DMS53 treated with DMSO at 0.1 percent for 48 hours (cell line): ENCODE data around the gene OR5V1.
"Not testable (repeated sequence)": the region's sequence is repeated elsewhere in the genome, so short reads cannot be mapped to it uniquely, and the experiment has no call there.

Experiments used
- DNase-seq: peaks from one replicate; lab custom pipeline; 2025; ENCODE audit not compliant: unreplicated experiment; lab: John Stamatoyannopoulos, UW

OR5V1 gene

DNA sequence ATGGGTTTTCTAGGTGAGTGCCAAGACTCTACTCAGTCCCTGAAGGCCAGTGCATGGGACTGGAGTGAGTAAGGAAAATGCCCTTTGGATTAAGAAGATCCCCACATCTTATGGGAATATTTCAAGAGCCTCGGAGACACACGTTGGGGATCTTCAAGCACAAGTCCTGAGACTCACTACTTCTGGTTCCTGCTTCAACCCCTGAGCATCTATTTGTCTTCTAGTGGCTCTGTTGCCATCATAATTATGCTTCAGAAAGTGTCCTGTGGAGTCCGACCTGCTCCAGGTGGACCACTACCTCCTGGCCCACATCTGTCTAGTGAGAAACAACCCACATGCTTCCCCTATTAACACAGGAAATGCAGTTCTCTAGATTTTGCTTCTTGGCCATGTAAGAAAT lies at the start of gene OR5V1:
Gene OR5V1 (minus strand): TSS at position 101 of the 400 bp plus-strand sequence. CDS start 12,670 bp downstream, outside the sequence.
- no peak for DNase-seq

DNA sequence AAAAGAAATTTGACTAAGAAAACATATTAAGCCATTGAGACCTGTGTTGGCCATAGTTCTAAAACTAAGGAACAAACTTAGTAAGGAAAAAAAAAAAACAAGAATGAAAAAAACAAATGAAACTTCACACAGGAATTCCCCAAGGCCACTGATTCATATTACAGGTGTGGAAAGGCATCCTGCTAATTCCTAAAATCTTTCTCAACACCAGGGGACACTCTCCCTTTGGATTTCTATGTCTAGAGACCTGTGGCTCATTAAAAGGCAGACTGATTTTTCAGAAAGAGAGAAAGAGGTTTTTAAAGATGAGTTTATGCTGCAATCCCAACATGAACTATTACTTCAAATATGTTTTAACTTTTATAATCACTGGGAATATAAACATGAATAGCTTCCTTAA lies 45.9 kb upstream of the OR5V1 start, which contains the start of gene OR12D1:
Gene OR12D1 (plus strand): TSS at position 341 of the 400 bp plus-strand sequence.
- peak; percentile 4 for DNase-seq

DNA sequence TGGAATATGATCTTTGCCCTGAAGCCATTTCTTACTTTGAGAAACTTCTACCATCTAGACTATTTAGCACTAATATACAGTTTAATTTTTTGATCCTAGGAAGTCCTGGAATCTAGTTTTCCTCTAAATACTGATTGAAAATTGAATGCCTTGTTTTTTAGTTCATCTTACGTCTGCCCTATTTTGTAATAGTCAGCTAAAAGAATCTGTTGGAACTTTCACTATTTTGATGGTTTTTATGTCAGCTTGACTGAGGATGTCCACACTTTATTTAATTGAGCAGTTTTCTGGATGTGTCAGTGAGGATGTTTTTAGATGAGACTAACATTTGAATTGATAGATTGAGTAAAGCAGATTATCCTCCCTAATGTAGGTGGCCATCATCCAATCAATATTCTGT lies 35.1 kb upstream of the OR5V1 start:
- DNase-seq = no peak

DNA sequence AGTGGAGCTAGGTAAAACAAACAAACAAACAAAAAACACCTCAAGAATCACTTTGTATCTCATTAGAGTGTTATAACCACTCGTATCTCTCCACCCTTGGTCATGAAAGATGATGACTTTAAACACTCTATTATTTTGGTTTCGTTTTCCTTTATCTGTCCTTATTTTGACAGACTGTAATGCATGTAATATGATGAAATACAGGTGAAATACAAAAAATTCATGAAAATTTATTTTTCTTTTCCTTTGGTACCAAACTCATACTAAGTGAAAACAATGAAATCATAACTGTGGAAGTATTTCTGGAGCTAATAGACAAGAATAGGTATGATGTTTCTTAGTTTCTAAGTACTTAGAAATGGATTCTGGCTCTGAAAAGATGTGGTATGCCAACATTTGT lies 30.9 kb upstream of the OR5V1 start:
- DNase-seq = no peak

DNA sequence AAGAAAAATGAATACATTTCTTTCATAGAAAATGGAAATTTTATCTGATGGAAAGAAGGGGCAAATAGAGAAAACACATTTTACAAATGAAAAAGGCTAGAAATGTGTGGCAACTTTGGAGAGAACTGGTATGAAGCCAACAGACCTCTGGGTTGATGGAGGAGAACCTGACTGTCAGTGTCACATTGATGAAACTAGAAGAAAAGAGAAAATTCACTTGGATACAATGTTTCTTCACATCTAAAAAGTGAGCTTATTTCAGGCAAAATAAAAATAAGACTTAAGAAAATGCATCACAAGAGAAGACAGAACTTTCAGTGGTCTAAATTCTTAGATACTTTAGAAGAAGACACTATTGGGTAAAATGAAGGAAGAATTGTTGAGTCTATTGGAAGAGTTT lies 26.7 kb upstream of the OR5V1 start, which contains the start of gene OR12D2:
Gene OR12D2 (plus strand): TSS at position 301 of the 400 bp plus-strand sequence. CDS start 1,069 bp downstream, outside the sequence.
- no peak for DNase-seq

DNA sequence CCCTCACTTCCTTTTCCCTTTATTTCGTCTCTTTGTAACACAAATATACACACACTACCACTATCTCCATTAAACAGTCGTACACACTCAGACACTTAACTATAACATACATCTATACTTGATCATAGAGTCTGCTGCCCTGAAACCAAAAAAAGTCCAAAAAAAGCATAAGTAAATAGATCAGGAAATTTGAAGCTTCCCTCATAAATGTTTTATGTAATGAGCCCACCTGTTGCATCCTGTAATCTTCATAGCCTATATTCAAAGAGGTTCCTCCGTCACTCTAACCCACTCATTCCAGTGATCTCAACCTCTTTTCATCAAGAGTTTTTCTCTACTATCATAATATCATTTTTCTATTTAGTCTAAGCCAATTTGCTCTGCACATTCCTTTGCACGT lies 19.9 kb upstream of the OR5V1 start:
- DNase-seq = no peak

DNA sequence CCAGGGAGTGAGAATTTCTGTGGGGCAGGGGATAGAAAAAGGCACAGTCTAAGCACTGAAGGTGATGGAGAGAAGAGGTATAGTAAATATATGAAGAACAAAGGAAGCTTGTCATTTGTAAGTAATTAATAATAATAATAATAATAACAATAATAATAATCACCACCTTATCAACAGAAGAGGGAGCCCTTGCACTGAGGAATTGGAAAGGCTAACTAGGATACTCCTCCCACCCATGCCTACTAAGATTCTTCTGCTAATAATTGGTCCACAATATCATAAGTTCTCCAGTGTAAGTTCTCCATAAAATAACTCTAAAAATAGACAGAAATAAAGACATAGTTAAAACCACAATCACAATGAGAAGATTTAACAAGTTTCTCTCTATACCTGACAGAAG lies 7.3 kb upstream of the OR5V1 start:
- DNase-seq = no peak

DNA sequence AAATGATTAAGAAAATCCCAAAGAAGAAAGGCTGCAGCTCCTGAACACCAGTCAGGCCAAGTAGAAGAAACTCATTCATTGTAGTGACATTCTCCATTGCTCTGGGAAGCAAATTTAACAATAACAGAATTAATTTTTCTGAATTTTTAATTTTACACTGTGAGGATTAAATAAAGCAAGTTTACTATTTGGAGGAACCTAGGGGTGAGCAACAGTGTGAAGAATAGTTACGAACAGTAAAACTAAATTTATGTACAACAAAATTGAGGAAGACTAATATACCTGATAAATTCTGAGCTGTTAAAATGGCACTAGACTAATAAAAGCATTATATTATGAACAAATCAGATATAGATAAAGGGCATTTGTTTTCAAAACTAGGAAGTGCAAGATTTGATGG lies 6.5 kb upstream of the OR5V1 start, which contains the start of gene OR12D3:
Gene OR12D3 (minus strand): TSS at position 101 of the 400 bp plus-strand sequence. CDS start 4 bp downstream, at position 97.
- no peak for DNase-seq

DNA sequence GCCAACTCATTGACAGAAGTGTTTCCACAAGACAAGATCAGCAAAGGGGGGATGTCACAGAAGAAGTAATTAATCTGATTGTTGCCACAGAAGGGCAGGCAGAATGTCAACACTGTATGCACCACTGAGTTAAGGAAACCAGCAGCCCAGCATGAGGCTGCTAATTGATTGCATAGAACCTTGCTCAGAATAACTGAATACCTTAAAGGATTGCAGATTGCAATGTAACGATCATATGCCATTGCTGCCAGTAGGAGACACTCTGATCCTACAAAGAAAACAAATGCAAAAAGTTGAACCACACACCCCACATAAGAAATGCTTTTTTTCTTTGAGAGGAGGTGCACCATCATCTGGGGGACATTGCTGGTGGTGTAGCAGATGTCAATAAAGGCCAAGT lies 13.1 kb downstream of the OR5V1 start:
- no peak for DNase-seq

DNA sequence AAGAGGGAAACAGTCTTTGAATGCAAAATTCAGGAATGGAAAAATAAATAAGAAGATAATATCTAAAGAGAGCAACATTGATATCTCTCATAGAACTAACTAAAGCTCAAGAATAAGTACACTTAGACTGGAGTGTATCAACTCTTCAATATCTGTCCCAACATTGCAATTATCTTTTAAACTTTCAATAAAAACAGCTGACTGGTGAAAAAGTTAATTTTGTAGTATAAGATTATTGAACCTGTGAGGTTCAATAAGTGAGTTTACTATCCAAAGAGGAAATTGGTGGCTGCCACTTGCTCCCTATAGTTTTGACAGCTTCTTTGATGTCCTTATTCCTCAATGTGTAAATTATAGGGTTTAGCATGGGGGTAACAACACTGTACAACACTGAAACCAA lies 13.7 kb downstream of the OR5V1 start:
- no peak for DNase-seq

DNA sequence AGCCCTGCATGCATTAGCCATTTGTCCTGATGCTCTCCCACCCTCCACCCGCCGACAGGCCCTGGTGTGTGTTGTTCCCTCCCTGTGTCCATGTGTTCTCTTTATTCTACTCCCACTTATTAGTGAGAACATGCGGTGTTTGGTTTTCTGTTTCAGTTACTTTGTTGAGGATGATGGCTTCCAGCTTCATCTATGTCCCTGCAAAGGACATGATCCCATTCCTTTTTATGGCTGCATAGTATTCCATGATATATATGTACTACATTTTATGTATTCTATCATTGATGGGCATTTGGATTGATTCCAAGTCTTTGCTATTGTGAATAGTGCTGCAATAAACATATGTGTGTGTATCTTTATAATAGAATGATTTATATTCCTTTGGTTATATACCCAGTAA lies 19.3 kb downstream of the OR5V1 start:
- not testable (repeated sequence) for DNase-seq

DNA sequence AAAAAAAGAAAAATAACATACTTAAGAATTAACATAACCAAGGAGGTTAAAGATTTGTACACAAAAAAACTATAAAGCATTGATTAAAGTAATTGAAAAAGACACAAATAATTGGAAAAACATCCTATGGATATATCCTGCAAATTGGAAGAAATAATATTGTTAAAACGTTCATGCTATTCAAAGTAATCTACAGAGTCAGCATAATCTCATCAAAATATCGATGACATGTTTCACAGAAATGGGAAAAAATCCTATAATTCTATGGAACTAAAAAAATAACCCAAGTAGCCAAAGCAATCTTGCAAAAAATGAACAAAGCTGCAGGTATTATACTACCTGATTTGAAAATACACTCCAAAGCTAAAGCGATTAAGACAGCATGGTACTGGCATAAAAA lies 23.3 kb downstream of the OR5V1 start:
- no peak for DNase-seq

DNA sequence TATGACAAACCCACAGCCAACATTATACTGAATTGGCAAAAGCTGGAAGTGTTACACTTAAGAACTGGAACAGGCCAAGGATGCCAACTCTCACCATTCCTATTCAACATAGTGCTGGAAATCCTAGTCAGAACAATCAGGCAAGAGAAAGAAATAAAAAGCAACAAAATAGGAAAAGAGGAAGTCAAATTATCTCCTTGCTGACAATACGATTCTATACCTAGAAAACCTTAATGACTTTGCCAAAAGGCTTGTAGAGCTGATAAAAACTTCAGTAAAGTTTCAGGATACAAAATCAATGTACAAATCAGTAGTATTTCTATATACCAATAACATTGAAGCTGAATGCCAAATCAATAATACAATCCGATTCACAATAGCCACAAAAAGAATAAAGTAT lies 32.4 kb downstream of the OR5V1 start:
- no peak for DNase-seq

DNA sequence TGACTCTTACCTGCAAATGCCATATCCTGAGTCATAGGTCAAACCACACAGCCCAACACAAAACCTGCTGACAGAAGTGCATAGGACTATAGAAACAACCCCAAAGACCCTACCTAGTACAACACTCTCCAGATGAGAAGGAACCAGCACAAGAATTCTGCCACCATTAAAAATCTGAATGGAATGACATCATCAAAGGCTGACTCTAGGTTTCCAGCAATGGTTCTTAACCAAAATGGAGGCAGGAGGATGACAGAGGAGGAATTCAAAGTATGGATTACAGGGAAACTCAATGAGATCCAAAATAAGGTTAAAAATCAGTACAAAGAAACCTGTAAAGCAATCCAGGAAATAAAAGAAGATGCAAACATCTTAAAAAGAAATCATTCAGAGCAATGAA lies 36.0 kb downstream of the OR5V1 start:
- no peak for DNase-seq

DNA sequence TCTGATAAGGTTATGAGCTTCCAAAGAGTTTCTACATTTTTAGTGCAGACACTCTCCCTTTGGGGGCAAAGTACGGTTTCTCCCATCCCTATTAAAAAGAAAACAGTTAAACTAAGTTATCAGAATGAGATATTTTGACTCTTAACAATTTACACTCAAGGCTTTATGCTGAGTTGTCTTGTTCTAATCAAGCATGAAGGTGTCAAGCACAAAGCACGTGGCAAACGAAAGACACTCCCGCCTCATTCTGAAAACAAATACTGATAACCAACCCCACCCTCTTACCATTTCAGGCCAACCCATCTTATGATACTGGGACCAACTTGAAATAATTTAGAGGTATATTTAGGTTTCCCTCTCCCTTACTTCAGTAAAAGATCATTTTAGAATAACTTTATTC lies 42.9 kb downstream of the OR5V1 start:
- DNase-seq = no peak

DNA sequence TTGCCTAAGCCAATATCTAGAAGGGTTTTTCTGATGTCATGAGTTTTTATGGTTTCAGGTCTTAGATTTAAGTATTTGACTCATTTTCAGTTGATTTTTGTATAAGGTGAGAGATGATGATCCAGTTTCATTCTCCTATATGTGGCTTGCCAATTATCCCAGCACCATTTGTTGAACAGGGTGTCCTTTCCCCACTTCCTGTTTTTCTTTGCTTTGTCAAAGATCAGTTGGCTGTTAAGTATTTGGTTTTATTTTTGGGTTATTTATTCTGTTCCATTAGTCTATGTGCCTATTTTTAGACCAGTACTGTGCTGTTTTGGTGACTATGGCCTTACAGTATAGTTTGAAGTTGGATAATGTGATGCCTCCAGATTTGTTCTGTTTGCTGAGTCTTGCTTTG lies 45.3 kb downstream of the OR5V1 start:
- DNase-seq = not testable (repeated sequence)

DNA sequence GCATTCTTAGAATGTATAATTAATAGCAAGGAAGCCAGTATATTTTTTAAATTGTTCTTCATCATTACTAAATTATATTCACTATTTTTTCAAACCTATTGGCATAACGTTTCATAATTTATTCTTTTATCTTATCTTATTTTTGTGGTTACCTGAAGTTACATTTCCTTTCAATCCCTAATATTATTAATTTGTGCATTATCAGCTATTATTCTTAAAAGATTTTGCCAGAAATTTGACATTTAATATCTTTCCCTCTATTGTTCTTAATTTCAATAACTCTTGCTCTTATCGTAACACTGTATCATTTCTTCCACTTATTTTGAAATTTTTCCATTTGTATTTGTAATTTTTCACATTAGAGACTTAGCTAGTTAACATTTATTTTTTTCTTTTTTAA lies 48.7 kb downstream of the OR5V1 start:
- DNase-seq = no peak
